GM21528 (cell line): ENCODE results near the gene SPNS1.
"Not testable (repeated sequence)": the region's sequence is repeated elsewhere in the genome, so short reads cannot be mapped to it uniquely, and the experiment has no call there.

Source experiments
- ATAC-seq: cut with Tn5 transposase; IDR thresholded peaks from one replicate; pipeline ENCODE4 v1.9.1; 2021; ENCODE audit warnings: mild to moderate bottlenecking, moderate library complexity; ENCODE audit not compliant: unreplicated experiment, low FRiP score

The SPNS1 gene

GRCh38 chr16:28986046-28986445 lies 11.5 kb downstream of the SPNS1 start:
- ATAC-seq: no peak

- ATAC-seq: no peak
Observed at GRCh38 chr16:28986492-28986891, 11.9 kb downstream of the SPNS1 start.

GRCh38 chr16:28987170-28987853 lies 12.7 kb downstream of the SPNS1 start:
- no peak for ATAC-seq

- no peak for ATAC-seq
Observed at GRCh38 chr16:28989363-28989762, 14.8 kb downstream of the SPNS1 start.

GRCh38 chr16:28990375-28991040 lies 15.9 kb downstream of the SPNS1 start:
- ATAC-seq: no peak

- ATAC-seq: no peak
Observed at GRCh38 chr16:28991687-28992086, 17.1 kb downstream of the SPNS1 start.

- no peak for ATAC-seq
Observed at GRCh38 chr16:28992496-28992895, 17.9 kb downstream of the SPNS1 start.

- ATAC-seq: no peak
Observed at GRCh38 chr16:28998837-28999236, 24.3 kb downstream of the SPNS1 start.

GRCh38 chr16:28999577-28999976 lies 25.0 kb downstream of the SPNS1 start:
- ATAC-seq: no peak

GRCh38 chr16:29000019-29000418 lies 25.4 kb downstream of the SPNS1 start:
- ATAC-seq: no peak

GRCh38 chr16:29004496-29005139 lies 30.0 kb downstream of the SPNS1 start:
- ATAC-seq: not testable (repeated sequence)

GRCh38 chr16:29007730-29008593 lies 33.4 kb downstream of the SPNS1 start:
- ATAC-seq: no peak

GRCh38 chr16:29009050-29009837 lies 34.7 kb downstream of the SPNS1 start:
- no peak for ATAC-seq

GRCh38 chr16:29009838-29010166 lies 35.2 kb downstream of the SPNS1 start:
- ATAC-seq: no peak

- ATAC-seq: no peak
Observed at GRCh38 chr16:29011112-29011511, 36.5 kb downstream of the SPNS1 start.

- no peak for ATAC-seq
Observed at GRCh38 chr16:29011851-29012250, 37.3 kb downstream of the SPNS1 start.

- ATAC-seq: no peak
Observed at GRCh38 chr16:29012913-29013553, 38.5 kb downstream of the SPNS1 start.

- no peak for ATAC-seq
Observed at GRCh38 chr16:29014561-29015069, 40.0 kb downstream of the SPNS1 start.

GRCh38 chr16:29022196-29022595 lies 47.6 kb downstream of the SPNS1 start:
- no peak for ATAC-seq
